Measurements from ENCODE around the gene TIAM2. TPM values are rescaled to one million over a fixed set of nuclear protein-coding genes. Genes with fewer than 3 reads are reported as not detected.

TIAM2 gene
- total and polyA plus RNA-seq, 9 donors = 9.1 to 15.6 (median 10.3) TPM

- DNase-seq = no peak
- Histone ChIP-seq H3K27me3 (no peaks in the 10 kb centered on the region), H3K9me3 (no peaks in the 10 kb centered on the region), H3K4me1 (ENCODE audit: insufficient read depth) (no peaks in the 10 kb centered on the region), H3K36me3 (no peaks in the 10 kb centered on the region), H3K27ac (no peak overlapping the region), H3K4me3 (no peak overlapping the region)
- TF ChIP-seq CTCF (IDR thresholded peaks at IDR 0.05) (no peak), EP300 (IDR thresholded peaks at IDR 0.05) (no peak)
- WGBS, 3 donors = 92 to 94% (median 94%) methylated on average over 1 of the region's 1 CpG
- intact Hi-C loops (cut with DNase I) = loop anchor here in 1 of 4 donors (10.0 kb wide), 1 partner anchor 1059 kb away; no protein-coding TSS in a partner anchor
These were observed 168.5 kb downstream of the TIAM2 start for GRCh38 chr6:155163601-155164000.

GRCh38 chr6:155165029-155165710, 170.1 kb downstream of the TIAM2 start:
- intact Hi-C loops (cut with DNase I) = loop anchor here in 1 of 4 donors (10.0 kb wide), 1 partner anchor 1060 kb away; no protein-coding TSS in a partner anchor
- no peaks in the 10 kb centered on the region for H3K9me3 ChIP-seq
- H3K4me3 ChIP-seq = no peak overlapping the region
- DNase-seq = no peak
- no peaks in the 10 kb centered on the region for H3K36me3 ChIP-seq
- TF ChIP-seq POLR2A (IDR thresholded peaks at IDR 0.05) (no peak), EP300 (IDR thresholded peaks at IDR 0.05) (no peak), CTCF (IDR thresholded peaks at IDR 0.05) (no peak)
- WGBS, 3 donors = 87 to 98% (median 92%) methylated on average over 12 of the region's 12 CpGs
- H3K27me3 ChIP-seq = no peaks in the 10 kb centered on the region
- no peak overlapping the region for H3K27ac ChIP-seq
- H3K4me1 ChIP-seq (ENCODE audit: insufficient read depth) = no peaks in the 10 kb centered on the region

- H3K36me3 ChIP-seq = no peaks in the 10 kb centered on the region
- no peak overlapping the region for H3K4me3 ChIP-seq
- H3K9me3 ChIP-seq = no peaks in the 10 kb centered on the region
- peaks cover 3% of the 10 kb centered on the region for H3K4me1 ChIP-seq (ENCODE audit: insufficient read depth)
- no peak for TF ChIP-seq CTCF (IDR thresholded peaks at IDR 0.05)
- 65 to 78% (median 65%) methylated on average over 3 of the region's 3 CpGs for WGBS, 3 donors
- no peak overlapping the region for H3K27ac ChIP-seq
- no peaks in the 10 kb centered on the region for H3K27me3 ChIP-seq
- intact Hi-C loops (cut with DNase I) = loop anchor here (10.0 kb wide), 3 partner anchors 84 to 496 kb away; no protein-coding TSS in a partner anchor
- DNase-seq = no peak
These were observed 175.4 kb downstream of the TIAM2 start for GRCh38 chr6:155170519-155170918.

GRCh38 chr6:155171109-155171746, 176.1 kb downstream of the TIAM2 start:
- H3K4me3 ChIP-seq = no peak overlapping the region
- peaks cover 3% of the 10 kb centered on the region for H3K4me1 ChIP-seq (ENCODE audit: insufficient read depth)
- no peak overlapping the region for H3K27ac ChIP-seq
- intact Hi-C loops (cut with DNase I) = loop anchor here (10.0 kb wide), 3 partner anchors 84 to 496 kb away; no protein-coding TSS in a partner anchor
- peak in 1 of 5 donors; percentile 29 for DNase-seq
- 7 to 8% (median 8%) methylated on average over 6 of the region's 6 CpGs for WGBS, 3 donors
- TF ChIP-seq POLR2A (IDR thresholded peaks at IDR 0.05) (no peak), EP300 (IDR thresholded peaks at IDR 0.05) (no peak), CTCF (IDR thresholded peaks at IDR 0.05) (no peak)
- H3K9me3 ChIP-seq = no peaks in the 10 kb centered on the region
- no peaks in the 10 kb centered on the region for H3K27me3 ChIP-seq
- no peaks in the 10 kb centered on the region for H3K36me3 ChIP-seq

Measured in ovary (tissue), 9 donors.